HG03439 (cell line): ENCODE measurements around the gene VPS11.
A peak's percentile ranks its signal among the peaks of the same experiment; 100 is the strongest.
"Not testable (repeated sequence)": the region's sequence is repeated elsewhere in the genome, so short reads cannot be mapped to it uniquely, and the experiment has no call there.

Source experiments
- ATAC-seq: cut with Tn5 transposase; IDR thresholded peaks from one replicate; pipeline ENCODE4 v1.9.1; 2021; ENCODE audit warnings: mild to moderate bottlenecking, moderate library complexity; ENCODE audit not compliant: unreplicated experiment

The VPS11 gene

DNA sequence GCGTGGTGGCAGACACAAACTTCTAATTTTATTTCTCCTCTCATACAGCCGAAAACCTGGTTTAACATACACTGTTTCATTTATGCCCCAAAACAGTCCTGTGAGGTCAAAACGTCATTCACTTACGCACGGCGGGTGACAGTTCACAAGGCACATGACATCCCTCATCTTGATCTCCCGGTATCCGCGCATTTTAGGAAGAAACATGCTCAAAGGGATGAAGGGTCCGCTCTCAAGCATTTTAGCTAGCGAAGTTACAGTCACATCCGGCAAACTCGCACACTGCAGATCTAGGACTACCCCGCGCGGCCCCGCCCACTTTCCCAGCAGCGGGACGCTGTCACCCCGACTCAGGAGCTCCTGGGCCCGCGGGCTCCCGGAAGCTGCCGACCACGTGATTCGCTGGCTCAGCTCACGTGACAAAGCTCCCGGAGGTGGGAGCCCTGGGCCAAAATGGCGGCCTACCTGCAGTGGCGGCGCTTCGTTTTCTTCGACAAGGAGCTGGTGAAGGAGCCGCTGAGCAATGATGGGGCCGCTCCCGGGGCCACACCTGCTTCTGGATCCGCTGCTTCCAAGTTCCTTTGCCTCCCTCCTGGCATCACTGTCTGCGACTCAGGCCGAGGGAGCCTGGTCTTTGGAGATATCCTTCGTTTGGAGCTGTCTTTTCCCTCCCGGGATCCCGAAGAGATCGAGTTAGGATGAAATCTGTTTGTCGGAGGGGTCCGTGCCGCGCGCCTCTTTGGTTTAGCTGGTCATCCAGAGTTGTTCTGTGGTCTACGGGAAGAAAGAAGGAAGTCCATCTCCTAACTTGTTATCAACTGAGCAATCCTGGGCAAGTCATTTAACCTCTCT lies at the start of gene VPS11:
VPS11 (plus strand) TSS at position 448 of the 852 bp plus-strand sequence; CDS start at position 454, 6 bp downstream.
- peak; percentile 84 for ATAC-seq

DNA sequence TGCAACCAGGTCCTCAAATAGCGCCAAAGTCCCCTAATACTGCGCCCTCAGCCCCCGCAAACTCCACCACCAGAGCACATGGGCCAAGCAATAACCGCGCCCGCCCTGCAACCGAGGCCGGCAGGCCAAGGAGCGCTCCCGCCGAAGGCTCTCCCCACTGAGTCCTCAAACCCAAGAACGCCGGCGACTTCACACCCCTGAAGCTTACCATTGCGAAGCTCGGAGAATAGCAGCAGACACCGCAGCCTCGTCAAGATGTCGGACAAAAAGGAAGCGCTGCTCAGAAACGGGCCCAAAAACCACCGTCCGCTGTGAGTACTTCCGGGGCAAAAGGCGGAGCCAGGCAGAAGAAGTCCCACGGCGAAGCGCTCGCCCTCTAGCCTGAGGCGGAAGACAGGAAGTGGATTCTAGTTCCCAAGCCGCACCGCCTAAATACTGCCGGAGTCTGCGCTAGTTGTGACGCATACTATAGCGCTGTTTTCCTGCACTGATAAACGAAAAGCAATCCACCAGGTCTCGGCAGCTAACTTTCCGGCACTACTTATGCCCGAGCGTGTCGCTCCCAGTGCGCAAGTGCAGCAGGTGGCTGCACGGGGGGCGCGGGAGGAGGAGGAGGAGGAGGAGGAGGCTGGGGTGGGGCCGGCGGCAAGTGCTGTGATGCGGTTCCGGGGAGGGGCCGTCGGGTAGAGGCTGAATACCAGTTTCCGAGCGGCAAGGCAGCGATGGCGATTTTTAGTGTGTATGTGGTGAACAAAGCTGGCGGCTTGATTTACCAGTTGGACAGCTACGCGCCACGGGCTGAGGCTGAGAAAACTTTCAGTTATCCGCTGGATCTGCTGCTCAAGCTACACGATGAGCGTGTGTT lies 49.3 kb upstream of the VPS11 start, which contains the start of the genes RPS25 and TRAPPC4:
RPS25 (minus strand) TSS at position 270 of the 865 bp plus-strand sequence; CDS start at position 211, 59 bp downstream.
TRAPPC4 (plus strand) TSS at position 693 of the 865 bp plus-strand sequence; CDS start at position 723, 30 bp downstream.
- peak; percentile 84 for ATAC-seq

DNA sequence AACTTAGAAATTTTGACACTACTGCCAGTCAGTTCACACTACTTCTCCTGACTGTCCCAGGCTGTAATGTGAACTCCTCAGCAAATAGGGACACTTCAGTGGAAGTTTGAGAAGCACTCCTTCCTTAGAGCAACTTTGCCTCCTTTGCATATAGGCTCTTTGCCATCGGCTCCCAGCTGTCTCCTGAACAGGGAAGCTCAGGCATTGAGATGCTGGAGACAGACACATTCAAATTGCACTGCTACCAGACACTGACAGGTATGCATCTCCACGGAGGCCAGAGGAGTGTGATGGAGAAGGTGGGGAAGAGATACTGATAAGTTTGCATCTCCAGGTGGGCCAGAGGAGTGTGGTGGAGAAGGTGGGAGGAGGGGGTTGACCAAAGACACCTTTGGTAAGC lies 47.6 kb upstream of the VPS11 start:
- no peak for ATAC-seq

DNA sequence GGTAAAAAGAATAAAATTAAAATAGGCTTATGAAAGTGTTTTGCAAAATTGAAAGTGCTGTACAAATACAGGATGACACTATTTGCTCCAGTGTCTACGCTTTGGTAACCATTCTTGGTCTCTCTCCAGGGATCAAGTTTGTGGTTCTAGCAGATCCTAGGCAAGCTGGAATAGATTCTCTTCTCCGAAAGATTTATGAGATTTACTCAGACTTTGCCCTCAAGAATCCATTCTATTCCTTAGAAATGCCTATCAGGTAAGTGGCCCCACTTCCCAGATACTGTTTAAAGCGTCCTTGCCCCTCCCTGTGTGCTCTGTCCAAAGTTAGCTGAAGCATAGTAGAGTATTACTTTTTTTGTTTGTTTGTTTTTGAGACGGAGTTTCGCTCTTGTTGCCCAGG lies 46.0 kb upstream of the VPS11 start:
- ATAC-seq, result no peak

DNA sequence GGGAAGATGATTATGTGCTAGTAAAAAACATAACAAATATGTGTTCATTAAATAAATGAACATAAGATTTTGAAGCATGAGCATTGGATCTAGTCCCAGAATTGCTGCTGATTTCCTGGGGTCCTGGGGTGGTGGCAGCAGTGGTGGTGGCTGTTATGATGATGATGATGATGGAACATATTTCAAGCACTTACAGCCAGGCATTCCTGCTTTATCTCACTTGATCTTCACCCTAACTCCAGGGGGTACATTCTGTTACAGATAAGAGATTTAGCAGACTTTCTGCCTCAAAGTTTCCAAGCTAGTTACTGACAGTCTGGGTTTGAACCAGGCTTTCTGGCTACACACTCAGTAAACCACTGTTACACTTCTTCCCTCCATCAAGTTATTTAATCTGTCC lies 43.9 kb upstream of the VPS11 start:
- ATAC-seq, result no peak

DNA sequence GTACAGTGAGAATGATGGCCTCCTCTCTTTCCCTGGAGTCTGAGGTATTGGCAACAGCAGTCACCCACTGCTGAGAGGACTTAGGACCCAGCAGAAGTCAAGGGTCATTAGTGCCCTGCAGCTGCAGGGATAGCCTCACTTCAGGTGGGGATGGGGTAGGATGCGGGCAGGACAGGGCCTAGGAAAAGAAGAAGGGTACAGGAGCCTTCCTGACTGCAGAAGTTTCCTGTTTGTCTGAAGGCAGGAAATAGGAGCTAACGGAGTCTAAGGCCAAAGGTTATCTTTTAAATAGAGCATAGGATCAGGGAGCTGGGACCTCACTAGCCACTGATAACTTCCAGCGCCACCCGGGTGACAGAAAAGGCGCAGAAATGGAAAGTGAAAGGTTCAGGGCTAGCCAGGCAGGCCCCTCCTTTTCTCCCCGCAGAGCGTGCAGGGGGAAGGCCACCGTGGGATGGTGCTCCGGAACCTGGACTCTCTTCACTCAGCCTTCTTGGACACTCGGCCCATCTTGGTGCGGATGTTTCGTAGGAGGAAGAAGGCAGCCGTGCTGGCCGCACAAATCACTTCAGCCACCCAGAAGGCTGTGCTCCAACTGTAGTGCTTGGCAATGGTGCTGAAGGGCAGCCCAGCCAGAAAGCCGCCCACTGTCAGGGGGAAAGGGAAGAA lies 43.1 kb upstream of the VPS11 start:
- ATAC-seq, result no peak

DNA sequence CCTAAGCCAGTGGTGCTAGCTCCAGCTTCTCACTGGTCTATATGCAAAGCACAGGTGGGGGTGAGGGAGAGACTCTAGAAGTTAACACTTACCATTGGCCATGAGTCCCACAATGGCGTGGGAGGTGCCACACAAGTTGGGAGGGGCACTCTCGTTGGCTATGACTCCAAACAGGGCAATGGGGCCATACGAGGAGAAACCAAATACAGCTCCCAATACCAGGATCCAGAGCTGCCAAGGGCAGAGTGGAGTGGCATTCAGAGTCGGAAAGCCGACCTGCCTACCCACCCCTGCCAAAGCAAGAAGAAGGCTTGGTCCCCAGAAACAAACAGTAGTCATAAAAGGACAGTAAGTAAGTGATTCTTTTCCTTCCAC lies 42.5 kb upstream of the VPS11 start:
- ATAC-seq, result no peak

DNA sequence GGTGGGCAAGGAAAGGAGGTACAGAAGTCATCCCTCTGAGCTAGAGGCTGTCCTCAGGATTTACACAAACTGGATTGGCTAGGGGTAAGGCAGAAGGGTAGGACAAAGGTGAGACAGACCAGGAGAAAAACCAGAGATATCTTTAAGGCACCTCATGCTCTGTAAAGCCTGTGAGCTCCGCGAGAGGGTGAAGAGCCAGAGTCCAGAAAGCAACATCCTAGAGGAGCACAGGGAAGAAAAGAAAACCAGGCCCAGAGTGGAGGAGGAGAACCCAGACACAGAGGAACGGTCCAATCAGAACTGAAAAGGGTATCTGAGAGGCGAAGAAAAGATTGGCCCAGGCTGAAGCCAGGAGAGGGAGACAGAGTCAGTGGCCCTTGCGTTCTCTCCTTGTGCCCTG lies 42.1 kb upstream of the VPS11 start:
- ATAC-seq, result no peak

DNA sequence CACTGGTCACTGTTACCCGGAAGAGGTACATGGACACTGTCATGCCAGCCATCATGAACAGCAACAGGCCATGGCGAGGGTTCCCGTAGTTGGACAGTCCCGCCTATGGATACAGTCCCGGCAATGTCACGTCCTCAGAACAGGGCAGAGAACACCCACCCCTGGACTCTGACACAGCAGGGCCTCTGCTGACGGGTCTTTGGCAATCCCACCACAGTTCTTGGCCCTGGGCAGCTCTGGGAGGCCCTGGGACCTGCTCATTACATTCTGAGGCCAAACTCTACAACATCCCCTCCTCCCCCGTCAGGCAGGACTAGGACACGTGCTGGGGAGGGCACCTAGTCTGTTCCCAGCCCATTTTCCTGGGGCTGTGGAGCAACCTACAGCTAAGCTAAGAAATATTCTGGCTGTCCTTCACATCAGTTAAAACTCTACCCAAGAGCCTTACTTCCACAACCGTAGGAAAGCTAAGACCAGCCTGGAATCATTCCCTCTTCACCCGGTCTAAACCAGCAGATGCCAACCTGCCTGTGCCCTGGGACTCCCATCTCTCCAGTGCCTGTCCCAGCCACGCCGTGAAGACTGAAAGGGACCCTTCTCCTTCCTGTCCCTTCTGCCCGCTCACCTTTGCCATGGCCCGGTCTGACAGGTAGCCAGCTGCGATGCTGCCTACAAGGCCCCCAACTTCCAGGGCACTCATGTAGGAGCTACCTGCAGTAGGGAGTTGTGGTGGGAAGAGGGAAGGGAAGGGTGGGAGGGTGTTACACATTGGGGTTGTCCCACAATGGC lies 41.4 kb upstream of the VPS11 start:
- no peak for ATAC-seq

DNA sequence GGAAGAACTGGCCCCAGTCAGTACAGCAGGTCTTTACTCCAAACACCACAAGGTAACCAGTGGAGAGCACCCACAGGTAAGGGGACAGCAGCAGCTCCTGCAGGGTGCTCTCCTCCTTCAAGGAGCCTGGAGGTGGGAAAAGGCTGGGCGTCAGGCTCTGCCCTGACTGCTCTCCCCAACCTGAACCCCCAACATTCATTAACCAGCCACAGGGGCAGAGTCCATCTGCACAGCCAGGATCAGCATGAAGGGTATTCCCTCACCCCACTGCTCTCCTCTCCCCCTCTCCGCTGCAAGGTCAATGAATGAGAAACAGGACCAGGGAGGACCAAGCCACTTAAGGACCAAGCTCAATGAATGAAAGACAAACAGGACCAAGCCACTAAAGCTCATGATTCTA lies 40.6 kb upstream of the VPS11 start:
- no peak for ATAC-seq

DNA sequence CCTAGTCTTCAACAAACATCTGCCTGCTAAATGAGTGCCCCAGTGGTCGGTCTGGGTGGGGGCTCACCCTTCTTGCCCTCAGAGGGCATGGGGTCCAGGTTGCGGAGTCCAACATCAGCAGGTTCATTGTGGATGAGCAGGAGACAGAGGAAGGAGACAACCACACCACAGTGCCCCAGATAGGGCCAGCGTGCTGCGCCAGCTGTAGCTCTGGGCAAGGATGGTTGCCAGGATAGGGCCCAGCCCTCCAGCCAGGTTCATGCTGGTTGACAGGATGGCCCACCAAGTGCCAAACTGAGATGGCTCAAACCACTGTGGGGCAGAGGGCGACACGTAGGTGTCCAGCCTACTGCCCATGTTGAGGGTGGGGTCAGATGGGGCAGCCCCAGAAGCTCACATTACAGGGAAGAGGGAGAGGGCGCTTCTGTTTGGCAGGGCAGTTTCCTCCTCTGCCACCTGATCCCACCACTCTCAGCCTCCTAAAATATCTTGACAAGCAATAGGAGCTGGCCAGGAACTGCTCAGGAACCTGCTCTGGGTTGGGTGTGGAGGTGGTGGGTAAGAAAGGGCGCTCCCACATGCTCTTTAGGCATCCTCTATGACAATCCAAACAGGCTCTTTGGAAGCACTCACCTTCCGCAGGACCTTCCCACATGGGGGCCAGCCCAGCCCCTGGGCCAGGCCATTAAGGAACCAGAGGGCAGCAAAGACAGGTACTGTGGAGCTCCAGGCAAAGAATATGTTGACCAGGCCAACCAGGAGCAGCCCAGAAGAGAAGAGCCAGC lies 39.9 kb upstream of the VPS11 start:
- ATAC-seq, result no peak

DNA sequence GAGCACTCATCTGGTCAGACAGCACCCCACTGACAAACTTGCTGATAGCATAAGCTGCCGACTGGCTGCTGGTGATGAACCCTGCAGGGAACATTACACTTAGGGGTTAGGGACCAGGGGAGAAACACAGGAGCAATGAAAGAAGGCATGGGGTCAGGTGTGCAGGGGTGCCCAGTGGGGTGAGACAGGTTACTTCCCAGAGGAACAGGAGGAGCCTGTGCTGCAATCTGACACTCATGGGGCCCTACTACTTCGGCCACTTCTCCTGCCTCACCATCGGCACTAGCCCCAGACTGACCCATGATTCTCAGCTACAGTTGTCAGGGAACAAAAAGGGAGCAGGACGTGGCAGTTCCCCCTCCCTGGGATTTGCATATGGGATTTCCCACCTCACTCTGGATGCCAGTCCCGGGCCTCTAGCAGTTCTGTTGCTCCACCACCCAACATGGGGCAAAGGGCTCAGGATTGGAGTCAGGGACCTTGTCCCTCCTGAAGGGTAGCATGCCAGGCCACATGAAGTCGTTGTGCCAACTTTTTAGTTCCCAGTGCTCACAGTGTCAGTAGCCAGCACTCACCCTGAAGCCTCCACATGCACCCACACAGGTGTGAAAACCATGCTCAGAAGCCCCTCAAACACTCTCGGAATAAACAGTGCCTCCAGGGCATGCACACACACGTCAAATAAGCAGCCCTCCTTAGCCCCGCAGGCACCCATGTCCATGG lies 39.1 kb upstream of the VPS11 start:
- ATAC-seq, result no peak

DNA sequence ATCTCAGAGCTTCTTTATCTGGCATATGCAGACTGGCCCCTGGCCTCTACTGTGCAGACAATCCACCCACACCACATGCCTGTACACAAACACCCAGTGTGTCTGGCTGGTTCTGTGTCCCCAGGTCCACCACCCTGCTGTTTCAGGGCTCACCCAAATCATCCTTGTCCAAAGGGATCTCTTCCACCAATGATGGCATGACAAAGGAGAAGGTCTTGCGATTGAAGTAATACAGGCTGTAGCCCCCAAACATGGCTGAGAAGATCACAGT lies 38.6 kb upstream of the VPS11 start:
- no peak for ATAC-seq

DNA sequence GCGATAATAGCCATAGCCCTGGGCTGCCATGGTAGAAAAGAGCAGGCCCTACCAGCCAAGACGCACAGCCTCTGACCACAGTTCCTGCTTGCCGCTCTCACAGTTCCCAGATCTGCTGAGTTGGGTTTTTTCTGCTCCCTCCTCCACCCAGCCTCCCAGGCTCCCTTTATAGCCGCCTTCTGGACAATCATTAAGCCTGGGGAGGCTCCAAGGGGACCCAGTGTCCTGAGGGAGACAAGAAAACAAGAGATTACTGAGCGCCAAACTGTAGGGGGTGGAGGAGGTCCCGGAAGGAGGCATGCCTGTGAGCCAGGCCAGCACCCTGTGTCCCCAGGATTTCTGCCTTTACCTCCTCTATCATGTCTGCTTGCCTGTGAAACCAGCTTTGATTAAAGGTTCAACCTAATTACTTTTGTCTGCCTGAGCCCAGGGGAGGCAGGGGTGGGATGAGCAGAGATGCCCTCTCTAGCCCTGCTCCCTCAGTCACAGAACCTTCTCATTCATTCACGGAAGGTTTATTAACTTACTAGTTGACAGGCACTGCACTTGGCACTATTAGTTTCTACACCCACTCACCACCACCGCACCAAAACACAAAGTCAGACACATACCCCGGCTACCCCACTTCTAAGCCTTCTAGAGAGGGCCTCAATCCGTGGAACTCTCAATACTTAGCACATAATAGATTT lies 38.1 kb upstream of the VPS11 start:
- ATAC-seq, result peak; percentile 6

DNA sequence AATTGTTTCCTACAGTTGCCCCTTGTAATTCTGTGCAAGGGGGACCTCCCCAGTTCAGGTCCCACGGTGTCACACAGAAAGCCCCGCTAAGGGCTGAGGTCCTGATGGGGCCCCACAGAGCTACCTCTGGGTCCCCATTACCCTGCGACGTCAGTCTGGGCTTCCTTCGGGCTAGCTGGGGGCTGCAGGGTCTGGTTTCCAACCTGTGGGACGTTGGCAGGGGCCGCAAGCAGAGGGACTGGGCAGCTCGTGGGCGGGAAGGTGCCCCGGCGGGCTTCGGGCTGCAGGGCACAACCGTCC lies 37.6 kb upstream of the VPS11 start:
- ATAC-seq, result peak; percentile 18

DNA sequence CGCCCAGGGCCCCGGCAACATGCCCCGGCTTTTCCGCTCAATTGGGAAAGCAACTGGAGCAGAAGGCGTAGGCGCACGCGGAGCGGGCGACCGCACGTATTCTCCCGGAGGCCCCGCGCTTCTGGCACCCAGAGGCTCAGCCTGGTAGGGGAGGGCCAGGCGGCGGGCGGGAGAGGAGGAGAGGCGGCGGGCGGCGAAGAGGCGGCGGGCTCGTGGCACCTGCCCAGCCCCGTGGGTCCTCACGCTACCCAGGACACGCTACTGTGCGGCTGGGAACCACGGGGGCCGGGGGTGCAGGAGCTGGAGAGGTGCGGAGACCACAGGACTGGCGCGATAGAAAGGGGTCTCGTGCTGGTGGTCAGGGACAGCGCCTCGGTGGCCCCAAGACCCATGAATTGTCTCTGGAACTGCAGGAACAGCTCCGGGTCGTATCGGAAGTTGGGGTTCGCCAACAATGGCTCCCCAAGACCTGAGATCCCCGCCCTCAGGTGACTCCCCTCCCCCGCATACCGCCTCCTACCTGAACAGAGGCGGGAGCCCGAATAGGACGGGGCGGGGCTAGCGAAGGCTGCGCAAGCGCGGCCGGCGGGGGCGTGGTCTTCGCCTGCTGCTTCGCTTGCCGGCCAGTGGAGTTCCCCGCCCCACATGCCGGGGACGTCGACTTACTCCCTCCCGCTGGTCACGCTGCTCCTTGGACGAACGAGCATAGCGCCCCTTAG lies 37.1 kb upstream of the VPS11 start, which contains the start of gene SLC37A4:
SLC37A4 (minus strand) TSS at position 549 of the 719 bp plus-strand sequence.
- ATAC-seq, result peak; percentile 92

DNA sequence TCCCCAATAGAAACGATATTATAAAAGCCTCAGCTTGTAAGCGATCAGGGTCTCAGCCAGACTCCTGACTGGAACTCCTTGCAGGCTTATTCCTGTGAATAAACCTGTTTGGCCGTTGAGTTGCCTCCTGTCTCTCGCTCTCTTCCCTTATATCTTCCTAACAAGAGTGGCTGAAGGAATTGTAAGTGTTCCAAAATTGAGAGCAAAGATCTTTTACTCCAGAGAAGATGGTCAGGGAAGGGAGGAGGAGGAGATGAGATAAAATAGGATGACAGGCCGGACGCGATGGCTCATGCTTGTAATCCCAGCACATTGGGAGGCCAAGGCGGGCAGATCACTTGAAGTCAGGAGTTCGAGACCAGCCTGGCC lies 35.7 kb upstream of the VPS11 start:
- ATAC-seq, result no peak

DNA sequence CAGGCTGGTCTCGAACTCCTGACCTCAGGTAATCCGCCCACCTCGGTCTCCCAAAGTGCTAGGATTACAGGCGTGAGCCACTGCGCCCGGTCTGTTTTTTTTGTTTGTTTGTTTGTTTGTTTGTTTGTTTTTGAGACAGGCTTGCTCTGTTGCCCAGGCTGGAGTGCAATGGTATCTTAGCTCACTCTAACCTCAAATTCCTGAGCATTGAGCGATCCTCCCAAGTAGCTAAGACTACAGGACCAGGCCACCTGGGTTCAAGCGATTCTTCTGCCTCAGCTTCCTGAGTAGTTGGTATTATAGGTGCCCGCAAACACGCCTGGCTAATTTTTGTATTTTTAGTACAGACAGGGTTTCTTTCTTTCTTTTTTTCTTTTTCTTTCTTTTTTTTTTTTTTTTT lies 34.2 kb upstream of the VPS11 start:
- ATAC-seq, result not testable (repeated sequence)
